Activated CD8-positive, alpha-beta memory T cell treated with anti-CD3 and anti-CD28 coated beads, Interleukin-2, amount 10 ng/mL, durations not matched to agents 7 days and 5 days (primary cell): ENCODE measurements around the gene CUEDC1. TPM values are rescaled to one million over a fixed set of nuclear protein-coding genes. Genes with fewer than 3 reads are reported as not detected.

Source experiments
- ATAC-seq: fragments of 150-1000 bp; cut with Tn5 transposase; one replicate; pipeline ENCODE4 v1.10.0; 2021; ENCODE audit warnings: moderate library complexity
- CTCF ChIA-PET: fragments of 350-600 bp; sonication (Branson Sonifier 250); formaldehyde crosslinking; loops from one replicate; lab custom pipeline; 2021; ENCODE audit warnings: antibody characterized with exemption; lab: Charles Lee
- DNase-seq: peaks from one replicate; pipeline ENCODE4 v3.0.0-alpha.2; 2020
- H3K27ac Mint-ChIP-seq: one replicate; pipeline ENCODE4 v1.8.0; 2021; ENCODE audit warnings: mild to moderate bottlenecking, mixed read lengths
- H3K27me3 Mint-ChIP-seq: one replicate; pipeline ENCODE4 v1.8.0; 2021; ENCODE audit warnings: mixed read lengths
- H3K36me3 Mint-ChIP-seq: one replicate; pipeline ENCODE4 v1.8.0; 2021; ENCODE audit warnings: mild to moderate bottlenecking, mixed read lengths
- H3K4me1 Mint-ChIP-seq: one replicate; pipeline ENCODE4 v1.8.0; 2021; ENCODE audit warnings: mixed read lengths
- H3K4me3 Mint-ChIP-seq: one replicate; pipeline ENCODE4 v1.8.0; 2021; ENCODE audit warnings: mild to moderate bottlenecking, moderate library complexity, mixed read lengths
- H3K9me3 Mint-ChIP-seq: one replicate; pipeline ENCODE4 v1.8.0; 2022; ENCODE audit warnings: low read depth, mixed read lengths
- total RNA-seq, 2 experiments: library from RNA; stranded (reverse); gene quantifications; one replicate each; pipeline ENCODE4 v1.2.3, GENCODE V29; 2021

CUEDC1 gene
- total RNA-seq, result not detected

GRCh38 chr17:57955183-57955931 is at the start of gene CUEDC1:
Gene CUEDC1, minus strand, starts transcription at chr17:57955412. Its CDS starts 69,848 bp downstream, at chr17:57885564.
- Mint-ChIP-seq H3K27ac (no peak within 1 kb of the TSS), H3K4me3 (peak within 1 kb of the TSS; percentile 34), H3K27me3 (peaks cover 58% of the 10 kb centered on the region), H3K9me3 (no peaks in the 10 kb centered on the region), H3K4me1 (peaks cover 34% of the 10 kb centered on the region), H3K36me3 (no peaks in the 10 kb centered on the region)
- ATAC-seq, result peak; percentile 74
- CTCF ChIA-PET, result interaction anchor here (0.7 to 2.8 kb wide), 9 partner anchors 8 to 157 kb away, joined by 3 to 13 read pairs (median 3); no protein-coding TSS in a partner anchor
- peak; percentile 64 for DNase-seq

GRCh38 chr17:58004060-58004459 is 48.8 kb upstream of the CUEDC1 start:
- peaks cover 68% of the 10 kb centered on the region for H3K36me3 Mint-ChIP-seq
- H3K27me3 Mint-ChIP-seq, result no peaks in the 10 kb centered on the region
- ATAC-seq (no peak), DNase-seq (no peak)
- H3K27ac Mint-ChIP-seq, result peak overlapping the region; percentile 22
- peaks cover 66% of the 10 kb centered on the region for H3K4me1 Mint-ChIP-seq
- H3K9me3 Mint-ChIP-seq, result no peaks in the 10 kb centered on the region
- H3K4me3 Mint-ChIP-seq, result peak overlapping the region; percentile 59
- CTCF ChIA-PET, result no interaction called here

GRCh38 chr17:58002973-58003372 is 47.8 kb upstream of the CUEDC1 start:
- no peak overlapping the region for H3K4me3 Mint-ChIP-seq
- H3K27ac Mint-ChIP-seq, result peak overlapping the region; percentile 34
- peaks cover 68% of the 10 kb centered on the region for H3K4me1 Mint-ChIP-seq
- H3K36me3 Mint-ChIP-seq, result peaks cover 75% of the 10 kb centered on the region
- no peak for DNase-seq
- H3K27me3 Mint-ChIP-seq, result no peaks in the 10 kb centered on the region
- ATAC-seq, result no peak
- no peaks in the 10 kb centered on the region for H3K9me3 Mint-ChIP-seq
- CTCF ChIA-PET, result interaction anchor here (1.6 to 11.7 kb wide), 3 partner anchors 17 to 146 kb away, joined by 5 to 121 read pairs (median 35); no protein-coding TSS in a partner anchor

GRCh38 chr17:58002154-58002948 is 47.1 kb upstream of the CUEDC1 start:
- no peak for ATAC-seq

GRCh38 chr17:58001461-58002124 is 46.4 kb upstream of the CUEDC1 start:
- Mint-ChIP-seq H3K4me3 (no peak overlapping the region), H3K27ac (peak overlapping the region; percentile 60)
- no peak for ATAC-seq

More at GRCh38 chr17:58002154-58002948, 47.1 kb upstream of the CUEDC1 start:
- no peaks in the 10 kb centered on the region for H3K9me3 Mint-ChIP-seq
- peaks cover 77% of the 10 kb centered on the region for H3K36me3 Mint-ChIP-seq
- H3K27me3 Mint-ChIP-seq, result no peaks in the 10 kb centered on the region
- DNase-seq, result no peak
- CTCF ChIA-PET, result interaction anchor here (1.3 to 11.7 kb wide), 5 partner anchors 9 to 145 kb away, joined by 4 to 121 read pairs (median 35); partner anchors contain the start of gene VEZF1
- peaks cover 68% of the 10 kb centered on the region for H3K4me1 Mint-ChIP-seq
- H3K4me3 Mint-ChIP-seq, result no peak overlapping the region
- H3K27ac Mint-ChIP-seq, result peak overlapping the region; percentile 1

GRCh38 chr17:57999496-58000017 is 44.3 kb upstream of the CUEDC1 start:
- H3K36me3 Mint-ChIP-seq, result peaks cover 59% of the 10 kb centered on the region
- no peak overlapping the region for H3K27ac Mint-ChIP-seq
- CTCF ChIA-PET, result interaction anchor here (0.8 to 11.7 kb wide), 22 partner anchors 8 to 166 kb away, joined by 3 to 121 read pairs (median 6); partner anchors contain the start of genes DYNLL2, MRPS23, SRSF1 and VEZF1
- DNase-seq (no peak), ATAC-seq (peak; percentile 78)
- no peak overlapping the region for H3K4me3 Mint-ChIP-seq
- no peaks in the 10 kb centered on the region for H3K9me3 Mint-ChIP-seq
- no peaks in the 10 kb centered on the region for H3K27me3 Mint-ChIP-seq
- peaks cover 74% of the 10 kb centered on the region for H3K4me1 Mint-ChIP-seq

More at GRCh38 chr17:58001461-58002124, 46.4 kb upstream of the CUEDC1 start:
- Mint-ChIP-seq H3K36me3 (peaks cover 75% of the 10 kb centered on the region), H3K4me1 (peaks cover 72% of the 10 kb centered on the region), H3K27me3 (no peaks in the 10 kb centered on the region), H3K9me3 (no peaks in the 10 kb centered on the region)
- CTCF ChIA-PET, result interaction anchor here (0.7 to 11.7 kb wide), 5 partner anchors 8 to 144 kb away, joined by 3 to 121 read pairs (median 35); partner anchors contain the start of gene VEZF1
- DNase-seq, result no peak

GRCh38 chr17:57999010-57999495 is 43.8 kb upstream of the CUEDC1 start:
- Mint-ChIP-seq H3K27me3 (no peaks in the 10 kb centered on the region), H3K27ac (peak overlapping the region; percentile 52), H3K4me3 (no peak overlapping the region), H3K36me3 (peaks cover 55% of the 10 kb centered on the region), H3K9me3 (no peaks in the 10 kb centered on the region), H3K4me1 (peaks cover 74% of the 10 kb centered on the region)
- DNase-seq (no peak), ATAC-seq (no peak)
- CTCF ChIA-PET, result interaction anchor here (0.8 to 11.7 kb wide), 21 partner anchors 8 to 166 kb away, joined by 3 to 121 read pairs (median 6); partner anchors contain the start of genes DYNLL2, MRPS23, SRSF1 and VEZF1

- CTCF ChIA-PET, result interaction anchor here (1.2 to 11.7 kb wide), 10 partner anchors 7 to 164 kb away, joined by 3 to 121 read pairs (median 12); partner anchors contain the start of genes SRSF1 and VEZF1
- Mint-ChIP-seq H3K9me3 (no peaks in the 10 kb centered on the region), H3K4me3 (no peak overlapping the region), H3K27me3 (no peaks in the 10 kb centered on the region), H3K4me1 (peaks cover 69% of the 10 kb centered on the region), H3K27ac (no peak overlapping the region), H3K36me3 (peaks cover 40% of the 10 kb centered on the region)
- no peak for ATAC-seq
- no peak for DNase-seq
Observed at GRCh38 chr17:57997085-57997809, 42.0 kb upstream of the CUEDC1 start.

GRCh38 chr17:57995076-57995956 is 40.1 kb upstream of the CUEDC1 start:
- Mint-ChIP-seq H3K27me3 (no peaks in the 10 kb centered on the region), H3K36me3 (peaks cover 29% of the 10 kb centered on the region), H3K9me3 (no peaks in the 10 kb centered on the region), H3K4me1 (peaks cover 64% of the 10 kb centered on the region), H3K27ac (peak overlapping the region; percentile 47), H3K4me3 (peak overlapping the region; percentile 0)
- ATAC-seq (peak; percentile 80), DNase-seq (peak; percentile 66)
- CTCF ChIA-PET, result interaction anchor here (0.8 to 11.7 kb wide), 9 partner anchors 9 to 138 kb away, joined by 3 to 121 read pairs (median 4); no protein-coding TSS in a partner anchor

GRCh38 chr17:57994436-57994835 is 39.2 kb upstream of the CUEDC1 start:
- peaks cover 63% of the 10 kb centered on the region for H3K4me1 Mint-ChIP-seq
- CTCF ChIA-PET, result interaction anchor here (0.8 to 11.7 kb wide), 8 partner anchors 12 to 137 kb away, joined by 3 to 121 read pairs (median 4); no protein-coding TSS in a partner anchor
- H3K27me3 Mint-ChIP-seq, result no peaks in the 10 kb centered on the region
- ATAC-seq, result no peak
- no peak for DNase-seq
- no peaks in the 10 kb centered on the region for H3K9me3 Mint-ChIP-seq
- no peak overlapping the region for H3K4me3 Mint-ChIP-seq
- H3K36me3 Mint-ChIP-seq, result peaks cover 25% of the 10 kb centered on the region
- H3K27ac Mint-ChIP-seq, result no peak overlapping the region
